ENCODE data around the gene PIGP.
"Not testable (repeated sequence)": the region's sequence is repeated elsewhere in the genome, so short reads cannot be mapped to it uniquely, and the experiment has no call there.

PIGP gene

DNA sequence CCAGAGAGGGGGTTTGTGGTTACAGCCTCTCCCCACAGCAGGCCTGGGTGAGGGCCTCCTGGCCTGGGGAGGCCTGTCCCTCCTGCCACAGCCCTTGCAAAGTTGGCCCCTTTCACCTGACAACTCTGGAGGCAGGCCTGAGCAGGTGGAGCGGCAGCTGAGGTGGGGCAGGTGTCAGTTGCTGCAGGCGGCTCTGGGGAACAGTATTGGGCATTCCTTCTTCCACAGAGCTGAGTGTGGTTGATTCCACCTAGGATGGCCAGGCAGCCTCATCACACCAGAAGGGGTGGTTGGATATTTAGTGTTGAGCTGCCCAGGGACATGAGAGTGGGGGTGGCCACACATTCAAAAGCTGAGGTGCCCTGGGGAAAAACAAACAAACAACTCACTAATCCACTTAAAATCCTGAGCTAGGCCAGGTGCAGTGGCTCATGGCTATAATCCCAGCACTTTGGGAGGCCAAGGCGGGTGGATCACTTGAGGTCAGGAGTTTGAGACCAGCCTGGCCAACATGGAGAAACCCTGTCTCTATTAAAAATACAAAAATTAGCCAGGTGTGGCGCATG is 31.1 kb downstream of the PIGP start:
- DNase-seq: no peak

- DNase-seq: no peak
Observed at GRCh38 chr21:37040212-37040611, 32.7 kb downstream of the PIGP start.

DNA sequence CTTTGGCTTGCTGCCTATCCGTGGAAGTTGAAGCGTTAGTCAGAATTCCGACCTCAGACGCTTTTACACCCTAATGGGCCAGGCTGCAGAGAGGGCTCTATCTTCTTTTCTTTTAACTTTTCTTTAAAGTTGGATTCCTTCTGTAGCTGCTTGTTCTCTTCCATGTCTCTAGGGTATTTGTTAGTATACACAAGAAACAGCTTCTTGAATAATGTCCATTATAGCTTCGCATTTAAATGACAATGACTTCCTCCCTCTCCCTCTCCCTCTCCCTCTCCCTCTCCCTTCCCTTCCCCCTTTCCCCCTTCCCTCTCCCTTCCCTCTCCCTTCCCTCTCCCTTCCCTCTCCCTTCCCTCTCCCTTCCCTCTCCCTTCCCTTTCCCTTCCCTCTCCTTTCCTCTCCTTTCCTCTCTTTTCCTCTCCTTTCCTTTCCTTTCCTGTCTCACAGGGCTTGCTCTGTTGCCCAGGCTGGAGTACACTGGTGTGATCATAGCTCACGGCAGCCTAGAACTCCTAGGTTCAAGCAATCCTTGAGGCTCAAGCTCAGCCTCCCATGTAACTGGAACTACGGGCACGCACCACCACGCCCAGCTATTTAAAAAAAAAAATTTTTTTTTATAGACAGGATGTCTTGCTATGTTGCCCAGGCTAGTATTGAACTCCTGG is 33.3 kb downstream of the PIGP start:
- no peak for DNase-seq

- no peak for DNase-seq
Observed at GRCh38 chr21:37036177-37036576, 36.7 kb downstream of the PIGP start.

GRCh38 chr21:37034394-37034793 is 38.5 kb downstream of the PIGP start:
- not testable (repeated sequence) for DNase-seq

DNA sequence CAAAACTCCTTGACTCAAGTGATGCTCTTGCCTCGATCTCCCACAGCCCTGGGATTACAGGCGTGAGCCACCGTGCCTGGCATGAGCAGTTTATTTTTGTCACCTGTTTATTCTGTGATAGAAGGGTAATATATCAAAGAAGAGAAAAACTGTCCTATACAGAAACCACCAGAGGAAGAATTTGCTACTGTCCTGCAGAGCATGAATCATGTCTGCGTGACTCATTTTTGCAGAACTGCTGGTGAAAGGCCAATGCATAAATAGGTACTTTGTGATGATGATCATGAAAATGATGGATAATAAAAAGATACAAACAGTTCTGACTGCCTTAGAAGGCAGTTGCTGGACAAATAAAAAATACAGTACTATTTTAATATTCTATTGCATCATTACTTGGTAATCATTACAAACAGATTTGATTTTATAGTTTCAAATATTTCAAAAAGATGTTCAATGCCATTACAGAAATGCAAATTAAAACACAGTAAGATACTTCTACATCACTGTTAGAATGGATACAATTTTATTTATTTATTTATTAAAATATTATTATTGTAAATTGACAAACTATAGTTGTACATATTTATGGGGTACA is 39.9 kb downstream of the PIGP start:
- DNase-seq: no peak

GRCh38 chr21:37032293-37032692 is 40.6 kb downstream of the PIGP start:
- no peak for DNase-seq

DNA sequence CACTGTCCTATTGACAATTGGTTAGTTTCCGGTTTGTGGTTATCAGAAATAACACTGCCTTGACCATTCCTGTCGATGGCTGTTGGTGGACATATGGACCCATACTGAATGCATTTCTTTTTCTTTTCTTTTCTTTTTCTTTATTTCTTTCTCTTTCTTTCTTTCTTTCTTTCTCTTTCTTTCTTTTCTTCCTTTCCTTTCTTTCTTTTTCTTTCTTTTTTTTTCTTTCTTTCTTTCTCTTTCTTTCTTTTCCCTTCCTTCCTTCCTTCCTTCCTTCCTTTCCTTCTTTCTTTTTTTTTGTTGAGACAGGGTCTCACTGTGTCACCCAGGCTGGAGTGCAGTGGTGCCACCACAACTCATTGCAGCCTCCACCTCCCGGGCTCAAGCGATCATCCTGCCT is 42.0 kb downstream of the PIGP start:
- no peak for DNase-seq

GRCh38 chr21:37028570-37028969 is 44.3 kb downstream of the PIGP start:
- no peak for DNase-seq

DNA sequence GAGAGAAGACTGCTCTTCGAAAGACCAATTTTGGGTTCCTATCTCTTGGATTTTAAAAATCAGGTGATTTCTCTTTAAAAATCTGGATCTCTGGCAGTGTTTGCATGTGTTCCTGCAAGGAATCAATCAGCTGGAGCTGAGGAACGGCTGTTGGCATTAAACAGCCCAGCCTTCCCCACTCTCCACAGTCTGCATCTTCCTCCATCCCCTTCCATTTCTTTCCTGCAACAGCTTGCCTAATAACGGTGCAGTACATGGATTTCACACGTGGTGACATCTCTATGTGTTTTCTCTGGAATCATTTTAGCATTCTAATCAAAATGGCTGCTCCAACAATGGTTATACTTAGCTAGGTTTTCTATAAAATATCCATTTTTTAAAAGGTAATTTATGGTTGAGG is 46.4 kb downstream of the PIGP start:
- DNase-seq: peak; percentile 38

- DNase-seq: no peak
Observed at GRCh38 chr21:37017951-37018679, 54.8 kb downstream of the PIGP start.

All from NCI-H2227 treated with DMSO at 0.1 percent for 48 hours (cell line).